HAP-1 (cell line): Measurements from ENCODE around the gene ARPC5L.
A peak's percentile ranks its signal among the peaks of the same experiment; 100 is the strongest.

Source experiments
- DNase-seq, 2 experiments: peaks; one replicate each; pipeline ENCODE4 v3.0.0-alpha.2; 2016 to 2020; ENCODE audit warnings: low spot score in 2 of 2
- H3K27me3 ChIP-seq: fragments of 250-450 bp; sonication (Bioruptor Pico); 2 replicates; pipeline ENCODE4 v1.5.1; 2020; ENCODE audit warnings: low read depth, mild to moderate bottlenecking, moderate library complexity
- H3K36me3 ChIP-seq: fragments of 250-450 bp; sonication (Bioruptor Pico); replicated peaks from 2 replicates; pipeline ENCODE4 v1.5.1; 2020; ENCODE audit warnings: mild to moderate bottlenecking
- H3K4me1 ChIP-seq: fragments of 250-450 bp; sonication (Bioruptor Pico); 2 replicates; pipeline ENCODE4 v1.5.1; 2020; ENCODE audit warnings: mild to moderate bottlenecking
- H3K4me3 ChIP-seq: fragments of 250-450 bp; sonication (Bioruptor Pico); 2 replicates; pipeline ENCODE4 v1.5.1; 2020; ENCODE audit warnings: mild to moderate bottlenecking, moderate library complexity
- H3K9me3 ChIP-seq: fragments of 250-450 bp; sonication (Bioruptor Pico); 2 replicates; pipeline ENCODE4 v1.5.1; 2020; ENCODE audit warnings: mild to moderate bottlenecking, moderate library complexity
- in situ Hi-C: fragments of 300-500 bp; cut with MboI; formaldehyde crosslinking; loops from 3 replicates; pipeline ENCODE4 v1.14.3; 2020; ENCODE audit warnings: low sequenced_read_pairs, inconsistent platforms, mixed read lengths

ARPC5L gene

DNA sequence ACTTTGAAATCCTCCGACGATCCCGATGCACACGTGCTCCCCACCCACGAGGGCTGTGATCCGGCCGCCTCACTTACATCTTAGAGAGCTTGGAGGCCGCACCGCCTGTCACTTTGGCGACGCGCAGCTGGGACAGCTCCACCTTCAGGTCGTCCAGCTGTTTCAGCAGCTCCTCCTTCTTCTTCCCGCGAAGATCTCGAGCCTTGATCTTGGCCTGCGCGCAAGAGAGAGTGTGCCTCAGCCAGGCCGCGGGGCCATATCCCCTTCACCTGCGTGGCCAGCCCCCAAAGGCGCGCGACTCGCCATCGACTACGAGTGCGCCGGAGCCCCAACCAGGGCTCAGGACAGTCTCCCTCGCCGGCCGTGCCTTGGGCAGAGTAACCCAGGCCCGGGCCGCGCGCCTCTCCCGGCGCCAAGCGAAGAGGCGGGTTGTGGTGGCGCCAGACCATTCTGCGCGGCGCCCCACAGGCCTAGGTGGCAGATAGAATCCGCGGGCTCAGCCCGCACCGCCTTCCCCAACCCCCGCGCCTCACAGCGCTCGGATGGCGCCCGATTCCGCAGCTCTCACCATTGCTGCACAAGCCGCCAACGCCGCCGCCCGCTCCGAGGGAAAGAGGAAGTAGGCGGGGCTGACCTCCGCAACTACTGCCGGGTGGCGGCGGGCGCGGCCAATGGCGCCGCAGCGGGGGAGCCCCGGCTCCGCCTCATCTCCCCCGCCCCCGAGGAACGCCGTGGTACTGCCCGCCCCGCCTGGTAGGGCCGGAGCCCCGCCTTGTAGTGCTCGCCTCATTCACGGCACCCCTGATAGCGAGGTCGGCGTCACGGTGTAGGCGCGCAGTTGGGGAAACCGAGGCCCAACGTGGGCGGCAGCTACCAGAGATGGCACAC lies at the start of gene ARPC5L, which contains the start of gene RPL35:
Gene ARPC5L (plus strand): TSS at position 789 of the 888 bp plus-strand sequence. CDS start 7,161 bp downstream, outside the sequence.
Gene RPL35 (minus strand): TSS at position 616 of the 888 bp plus-strand sequence. CDS start 45 bp downstream, at position 571.
- peaks cover 17% of the 10 kb centered on the region for H3K4me1 ChIP-seq
- in situ Hi-C loops, result no loop called here
- H3K9me3 ChIP-seq, result no peaks in the 10 kb centered on the region
- H3K36me3 ChIP-seq, result peaks cover 51% of the 10 kb centered on the region
- peak; percentile 93 to 97 for DNase-seq
- peak within 1 kb of the TSS; percentile 100 for H3K4me3 ChIP-seq
- H3K27me3 ChIP-seq, result no peaks in the 10 kb centered on the region

DNA sequence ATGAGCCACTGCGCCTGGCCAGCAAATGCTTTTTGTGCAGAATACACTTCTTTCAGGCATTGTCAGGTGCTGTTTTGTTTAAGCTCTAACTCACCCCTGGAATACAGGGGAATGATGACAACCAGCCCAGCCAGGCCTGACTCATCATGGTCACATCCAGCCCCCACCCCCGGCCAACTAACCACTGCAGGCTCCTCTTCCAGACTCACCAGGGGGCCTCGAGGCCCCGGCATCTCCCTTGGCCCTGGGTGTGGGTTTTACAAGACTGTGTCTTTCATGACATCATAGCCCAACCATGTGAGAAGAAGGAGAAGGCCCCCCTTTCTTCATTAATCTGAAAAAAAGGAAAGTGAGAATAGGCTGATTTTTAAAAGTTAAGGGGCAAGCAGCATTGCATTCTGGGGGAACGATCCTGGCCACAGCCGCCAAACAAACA lies 49.5 kb upstream of the ARPC5L start:
- in situ Hi-C loops, result no loop called here
- no peaks in the 10 kb centered on the region for H3K9me3 ChIP-seq
- H3K4me3 ChIP-seq, result no peak overlapping the region
- H3K27me3 ChIP-seq, result no peaks in the 10 kb centered on the region
- H3K4me1 ChIP-seq, result no peaks in the 10 kb centered on the region
- H3K36me3 ChIP-seq, result no peaks in the 10 kb centered on the region
- peak in 1 of 2 experiments; percentile 43 for DNase-seq

DNA sequence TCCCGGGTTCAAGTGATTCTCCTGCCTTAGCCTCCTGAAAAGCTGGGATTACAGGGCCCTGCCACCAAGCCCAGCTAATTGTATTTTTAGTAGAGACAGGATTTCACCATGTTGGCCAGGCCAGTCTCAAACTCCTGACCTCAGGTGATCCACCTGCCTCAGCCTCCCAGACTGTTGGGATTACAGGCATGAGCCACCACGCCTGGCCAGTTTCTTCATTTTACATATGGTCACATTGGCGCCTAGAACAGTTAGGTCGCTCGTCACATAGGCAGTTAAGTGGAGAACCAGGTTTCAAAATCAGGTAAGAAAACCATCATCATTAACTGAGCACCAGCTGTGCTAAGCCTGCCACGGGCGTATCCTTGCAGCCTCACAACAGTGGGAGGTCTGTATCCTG lies 48.9 kb upstream of the ARPC5L start:
- no peak overlapping the region for H3K4me3 ChIP-seq
- no peaks in the 10 kb centered on the region for H3K9me3 ChIP-seq
- in situ Hi-C loops, result no loop called here
- H3K4me1 ChIP-seq, result no peaks in the 10 kb centered on the region
- no peaks in the 10 kb centered on the region for H3K36me3 ChIP-seq
- H3K27me3 ChIP-seq, result no peaks in the 10 kb centered on the region
- DNase-seq, result no peak

DNA sequence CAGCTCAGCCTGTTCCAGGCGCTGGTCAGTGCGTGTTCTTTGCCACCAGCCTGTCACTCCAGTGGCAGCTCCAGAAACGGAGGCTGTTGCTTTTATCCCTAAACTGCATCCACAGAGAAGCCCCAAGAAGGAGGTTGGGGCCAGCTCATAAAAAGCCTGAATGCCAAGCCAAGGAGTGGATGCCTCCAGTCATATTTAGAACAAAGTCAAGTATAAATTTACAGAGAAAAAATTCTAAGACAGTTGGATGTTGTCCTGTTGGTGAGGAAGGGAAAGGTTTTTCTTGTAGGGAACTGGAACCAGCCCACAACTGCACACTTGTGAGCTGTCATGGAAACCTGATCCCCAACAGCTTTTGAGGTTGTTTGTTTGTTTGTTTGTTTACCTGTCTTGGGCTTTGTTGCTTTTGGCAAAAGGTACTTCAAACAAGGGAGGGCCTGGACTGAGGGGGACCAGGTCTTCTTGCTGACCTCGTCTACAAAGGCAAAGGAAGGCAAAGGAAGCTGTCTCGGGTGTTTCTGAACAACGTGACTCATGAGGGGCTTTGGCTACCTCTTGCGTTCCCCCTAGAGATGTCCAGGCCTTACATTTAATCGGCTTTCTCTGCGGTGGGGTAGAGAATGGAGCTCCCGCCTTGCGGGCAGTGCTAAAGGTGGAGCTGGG lies 48.3 kb upstream of the ARPC5L start:
- Histone ChIP-seq H3K27me3 (no peaks in the 10 kb centered on the region), H3K36me3 (no peaks in the 10 kb centered on the region), H3K4me1 (no peaks in the 10 kb centered on the region), H3K4me3 (no peak overlapping the region), H3K9me3 (no peaks in the 10 kb centered on the region)
- no peak for DNase-seq
- in situ Hi-C loops, result no loop called here

DNA sequence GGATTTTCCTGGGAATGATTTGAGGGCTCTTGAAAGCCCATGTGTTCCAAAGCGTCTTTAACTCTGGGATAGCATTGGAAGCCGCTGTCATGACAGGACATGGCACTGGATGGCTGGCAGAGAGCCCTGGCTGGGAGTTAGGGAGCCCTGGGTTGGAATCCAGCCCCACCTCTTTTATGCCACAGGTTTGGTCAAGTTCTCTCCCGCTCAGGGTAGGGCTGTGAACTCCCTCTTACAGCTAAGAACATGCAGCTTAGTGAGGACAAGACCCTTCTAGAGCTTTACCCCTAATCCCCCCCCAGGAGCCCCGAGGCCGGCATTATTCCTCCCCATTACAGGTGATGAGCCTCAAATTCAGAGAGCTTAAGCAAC lies 47.8 kb upstream of the ARPC5L start:
- DNase-seq, result no peak
- H3K36me3 ChIP-seq, result no peaks in the 10 kb centered on the region
- in situ Hi-C loops, result no loop called here
- no peaks in the 10 kb centered on the region for H3K27me3 ChIP-seq
- no peaks in the 10 kb centered on the region for H3K4me1 ChIP-seq
- no peak overlapping the region for H3K4me3 ChIP-seq
- no peaks in the 10 kb centered on the region for H3K9me3 ChIP-seq

DNA sequence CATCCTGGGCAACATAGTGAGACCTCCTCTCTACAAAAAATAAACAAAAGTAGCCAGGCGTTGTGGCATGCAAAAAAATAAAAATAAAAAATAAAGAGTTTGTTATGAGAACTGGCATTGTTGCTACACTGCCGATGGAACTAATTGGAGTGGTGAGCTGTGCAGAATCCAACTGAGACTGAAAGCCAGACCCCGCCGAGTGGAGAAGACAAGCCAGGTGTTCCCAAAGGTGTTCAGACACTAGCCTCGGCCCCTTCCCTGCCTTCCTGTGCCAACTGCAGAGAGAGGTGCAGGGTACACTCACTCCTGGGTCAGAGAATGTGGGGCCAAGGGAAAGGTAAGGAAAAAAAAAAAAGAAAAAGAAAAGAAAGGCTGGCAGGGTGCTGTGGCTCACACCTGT lies 46.3 kb upstream of the ARPC5L start:
- H3K4me1 ChIP-seq, result no peaks in the 10 kb centered on the region
- in situ Hi-C loops, result no loop called here
- H3K9me3 ChIP-seq, result no peaks in the 10 kb centered on the region
- no peak overlapping the region for H3K4me3 ChIP-seq
- H3K36me3 ChIP-seq, result no peaks in the 10 kb centered on the region
- no peaks in the 10 kb centered on the region for H3K27me3 ChIP-seq
- DNase-seq, result no peak

DNA sequence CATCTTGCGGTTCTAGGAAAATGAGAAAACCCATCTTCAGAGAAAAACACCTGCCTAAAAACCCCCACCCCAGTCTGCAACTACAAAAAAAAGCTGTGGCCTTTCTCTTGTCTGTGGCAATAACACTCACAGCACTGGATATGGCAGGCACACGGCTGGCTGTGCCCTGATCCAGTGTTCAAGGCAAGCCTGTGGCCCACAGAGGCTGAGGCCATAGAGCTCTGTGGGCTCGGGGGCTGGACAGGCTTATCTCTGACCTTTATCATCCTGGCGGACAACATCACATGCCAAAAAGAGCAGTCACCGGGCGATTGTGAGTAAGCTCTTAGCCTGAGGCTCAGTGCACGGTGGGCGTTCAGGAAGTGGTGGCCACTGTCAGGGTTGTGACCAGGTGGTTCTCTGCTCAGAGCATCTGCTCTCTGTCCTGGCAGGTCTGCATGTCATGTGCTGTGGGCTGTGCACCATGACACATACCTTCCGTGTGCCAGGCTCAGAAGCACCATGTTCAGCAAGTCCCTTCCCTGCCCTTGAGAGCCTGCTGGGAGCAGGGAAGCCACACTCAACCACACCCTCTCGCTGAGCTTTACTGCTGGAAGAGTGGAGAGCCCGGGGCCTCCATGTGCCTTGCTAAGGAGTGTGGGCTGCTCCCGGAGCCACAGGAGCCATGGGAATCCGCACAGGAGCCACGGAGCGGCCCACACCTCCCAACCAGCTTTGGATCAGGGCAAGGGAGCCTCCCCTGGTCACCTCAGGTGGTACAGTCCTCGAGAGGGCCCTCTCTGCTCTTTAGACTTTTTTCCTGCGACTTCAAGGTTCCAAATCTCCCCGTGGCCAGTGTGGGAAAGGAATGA lies 43.3 kb upstream of the ARPC5L start:
- no peaks in the 10 kb centered on the region for H3K9me3 ChIP-seq
- no peaks in the 10 kb centered on the region for H3K27me3 ChIP-seq
- H3K36me3 ChIP-seq, result no peaks in the 10 kb centered on the region
- DNase-seq, result no peak
- in situ Hi-C loops, result no loop called here
- no peaks in the 10 kb centered on the region for H3K4me1 ChIP-seq
- H3K4me3 ChIP-seq, result no peak overlapping the region

DNA sequence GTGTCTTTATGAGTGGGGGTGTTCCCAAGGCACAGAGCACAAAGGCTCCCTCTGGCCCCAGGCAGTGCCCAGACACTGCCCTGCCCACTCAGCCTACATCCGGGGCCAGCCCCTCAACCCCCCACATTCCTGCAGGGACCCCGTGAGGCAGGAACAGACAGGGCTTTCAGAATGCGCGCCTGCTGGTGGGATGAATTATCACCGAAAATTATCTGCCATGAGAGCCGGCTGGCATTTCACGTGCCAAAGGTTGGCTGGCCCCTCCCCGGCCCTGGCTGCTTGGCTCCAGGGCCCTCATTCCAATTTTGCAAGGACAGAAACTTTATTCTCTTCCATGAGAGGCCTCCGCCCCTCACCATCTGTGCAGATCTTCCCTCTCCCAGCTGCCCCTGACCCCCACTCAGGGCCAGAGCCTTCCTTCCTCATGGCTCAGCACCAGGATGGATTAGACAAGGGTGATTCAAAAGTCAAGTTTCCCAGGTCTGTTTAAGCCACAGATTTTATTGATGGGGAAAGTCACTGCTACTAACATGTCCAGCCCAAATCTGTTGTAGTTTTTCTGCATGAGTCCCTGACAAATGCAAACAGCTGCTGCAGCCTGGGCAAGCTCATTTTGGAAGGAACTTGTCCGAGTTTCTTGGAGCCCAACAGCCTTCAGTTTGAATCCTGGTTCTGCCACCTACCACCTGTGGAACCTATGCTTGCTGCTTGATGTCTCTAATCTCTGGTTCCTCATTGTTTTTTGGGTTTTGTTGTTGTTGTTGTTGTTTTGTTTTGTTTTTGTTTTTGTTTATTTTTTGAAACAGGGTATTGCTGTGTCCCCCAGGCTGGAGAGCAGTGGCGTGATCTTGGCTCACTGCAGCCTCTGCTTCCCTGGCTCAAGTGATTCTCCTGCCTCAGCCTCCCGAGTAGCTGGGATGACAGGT lies 41.0 kb upstream of the ARPC5L start:
- Histone ChIP-seq H3K4me3 (no peak overlapping the region), H3K4me1 (no peaks in the 10 kb centered on the region), H3K9me3 (no peaks in the 10 kb centered on the region), H3K27me3 (no peaks in the 10 kb centered on the region), H3K36me3 (no peaks in the 10 kb centered on the region)
- in situ Hi-C loops, result no loop called here
- no peak for DNase-seq

DNA sequence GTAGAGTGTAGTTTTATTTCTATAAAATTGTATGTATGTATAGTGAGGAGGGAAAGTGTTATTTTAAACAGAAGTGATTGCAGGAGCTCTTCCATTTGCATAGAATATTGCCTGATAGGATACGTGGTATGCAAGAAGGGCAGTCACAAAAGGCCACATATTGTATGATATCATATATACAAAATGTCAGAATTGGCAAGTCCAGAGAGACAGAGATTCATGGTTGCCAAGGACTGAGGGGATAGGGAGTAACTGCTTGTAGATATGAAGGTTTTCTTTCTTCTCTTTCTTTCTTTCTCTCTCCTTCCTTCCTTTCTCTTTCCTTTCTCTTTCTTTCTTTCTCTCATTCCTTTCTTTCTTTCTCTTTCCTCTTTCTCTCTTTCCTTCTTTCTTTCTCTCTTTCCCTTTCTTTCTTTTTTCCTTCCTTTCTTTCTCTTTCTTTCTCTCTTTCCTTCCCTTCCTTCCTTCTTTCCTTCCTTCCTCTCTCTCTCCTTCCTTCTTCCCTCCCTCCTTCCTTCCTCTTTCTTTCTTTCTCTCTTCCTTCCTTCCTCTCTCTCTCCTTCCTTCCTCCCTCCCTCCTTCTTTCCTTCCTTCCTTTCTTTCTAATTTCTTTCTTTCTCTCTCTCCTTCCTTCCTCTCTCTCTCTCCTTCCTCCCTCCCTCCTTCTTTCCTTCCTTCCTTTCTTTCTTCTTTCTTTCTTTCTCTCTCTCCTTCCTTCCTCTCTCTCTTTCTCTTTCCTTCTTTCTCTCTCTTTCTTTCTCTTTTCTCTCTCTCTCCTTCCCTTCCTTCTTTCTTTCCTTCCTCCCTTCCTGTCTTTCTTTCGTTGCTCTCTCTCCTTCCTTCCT lies 33.2 kb upstream of the ARPC5L start:
- DNase-seq, result no peak
- no peak overlapping the region for H3K4me3 ChIP-seq
- no peaks in the 10 kb centered on the region; the same call in 1 of the 2 replicates for H3K27me3 ChIP-seq
- in situ Hi-C loops, result no loop called here
- no peaks in the 10 kb centered on the region for H3K9me3 ChIP-seq
- H3K4me1 ChIP-seq, result no peaks in the 10 kb centered on the region
- no peaks in the 10 kb centered on the region for H3K36me3 ChIP-seq

DNA sequence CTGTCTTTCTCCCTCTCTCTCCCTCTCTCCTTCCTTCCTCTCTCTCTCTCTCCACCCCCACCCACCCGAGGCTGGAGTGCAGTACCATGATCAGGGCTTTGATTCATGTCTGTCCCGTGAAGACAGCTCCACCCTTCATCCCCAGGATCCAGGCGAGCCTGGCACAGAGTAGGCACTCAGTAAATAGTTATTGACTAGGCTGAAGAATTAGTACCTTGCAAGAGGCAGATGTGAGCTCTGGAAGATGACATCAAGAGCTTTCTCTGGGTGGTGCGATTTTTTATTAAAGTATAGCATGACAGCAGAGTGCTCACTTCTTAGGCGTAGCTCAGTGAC lies 32.6 kb upstream of the ARPC5L start:
- H3K4me1 ChIP-seq, result no peaks in the 10 kb centered on the region
- DNase-seq, result no peak
- H3K4me3 ChIP-seq, result no peak overlapping the region
- H3K27me3 ChIP-seq, result no peaks in the 10 kb centered on the region; the same call in 1 of the 2 replicates
- H3K36me3 ChIP-seq, result no peaks in the 10 kb centered on the region
- no peaks in the 10 kb centered on the region for H3K9me3 ChIP-seq
- in situ Hi-C loops, result no loop called here

DNA sequence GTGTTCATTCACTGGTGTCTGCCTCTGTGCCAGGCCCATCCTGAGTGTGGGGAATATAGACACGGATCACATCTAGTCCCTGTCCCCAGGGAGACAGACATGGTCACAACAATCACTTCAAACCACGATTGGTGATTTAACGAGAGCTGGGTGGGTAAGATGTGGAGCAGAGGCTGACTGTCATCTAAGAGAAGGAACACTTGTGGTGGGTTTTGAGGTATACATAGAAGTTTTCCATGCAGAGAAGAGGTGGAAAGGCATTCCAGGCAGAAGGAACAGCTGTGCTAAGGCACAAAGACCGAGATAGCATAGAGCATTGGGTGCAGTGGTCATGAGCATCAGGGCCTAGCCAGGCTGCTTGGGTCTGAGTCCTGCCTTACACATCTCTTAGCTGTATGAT lies 31.3 kb upstream of the ARPC5L start:
- Histone ChIP-seq H3K9me3 (no peaks in the 10 kb centered on the region), H3K36me3 (no peaks in the 10 kb centered on the region), H3K27me3 (no peaks in the 10 kb centered on the region; the same call in 1 of the 2 replicates), H3K4me3 (no peak overlapping the region), H3K4me1 (peaks cover 2% of the 10 kb centered on the region; the same call in 1 of the 2 replicates)
- DNase-seq, result no peak
- in situ Hi-C loops, result no loop called here

DNA sequence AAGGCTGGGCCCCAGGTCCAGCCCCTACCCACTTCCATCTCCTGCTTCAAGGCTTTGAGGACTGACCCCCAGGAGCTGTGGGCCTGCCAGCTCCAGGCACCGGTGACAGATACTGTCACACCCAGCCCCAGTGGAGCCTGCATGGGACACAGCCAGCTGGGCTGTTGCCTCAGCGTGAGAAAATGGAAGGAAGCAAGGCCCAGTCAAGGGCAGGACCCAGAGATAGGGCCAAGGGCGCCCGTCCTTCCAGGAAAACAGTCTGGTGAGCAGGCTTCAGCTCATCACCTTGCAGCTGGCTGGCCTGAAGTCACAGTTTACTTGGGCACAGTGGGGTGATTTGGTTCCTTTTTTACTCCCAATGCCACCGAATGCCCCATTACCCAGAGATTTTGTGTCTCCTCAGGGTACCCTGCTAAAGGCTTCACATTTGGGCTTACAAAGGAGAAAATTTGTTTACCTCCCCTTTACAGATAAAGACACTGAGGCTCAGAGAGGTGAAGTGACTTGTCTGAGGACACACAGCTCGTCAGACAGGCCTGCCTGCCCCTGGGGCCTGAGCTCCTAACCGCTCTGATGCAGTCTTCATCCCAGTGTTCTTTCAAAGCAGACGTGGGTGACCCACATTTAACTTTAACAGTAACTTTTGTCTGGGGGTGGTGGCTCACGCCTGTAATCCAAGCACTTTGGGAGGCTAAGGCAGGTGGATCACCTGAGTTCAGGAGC lies 30.1 kb upstream of the ARPC5L start:
- Histone ChIP-seq H3K4me1 (peaks cover 2% of the 10 kb centered on the region; the same call in 1 of the 2 replicates), H3K9me3 (no peaks in the 10 kb centered on the region), H3K27me3 (no peaks in the 10 kb centered on the region; the same call in 1 of the 2 replicates), H3K36me3 (no peaks in the 10 kb centered on the region), H3K4me3 (no peak overlapping the region)
- in situ Hi-C loops, result no loop called here
- no peak for DNase-seq
